K562 (cell line): Measurements from ENCODE around the gene KAT2B. TPM values are rescaled to one million over a fixed set of nuclear protein-coding genes. Genes with fewer than 3 reads are reported as not detected.

Experiments
- CHCHD3 ChIP-seq: fragments of 250-450 bp; sonication (Bioruptor Pico); IDR thresholded peaks from 2 replicates; pipeline ENCODE4 v2.1.2; 2022; ENCODE audit warnings: mild to moderate bottlenecking
- CHD2 ChIP-seq: IDR thresholded peaks from 2 replicates; pipeline ENCODE4 v1.6.1; 2011; ENCODE audit warnings: low read depth, low read length
- CTBP1 ChIP-seq: fragments of 450-650 bp; IDR thresholded peaks from 2 replicates; pipeline ENCODE4 v1.6.1; 2016; ENCODE audit warnings: borderline replicate concordance
- CXXC5 ChIP-seq: fragments of 250-450 bp; sonication (Bioruptor Pico); IDR thresholded peaks from 2 replicates; pipeline ENCODE4 v1.8.0; 2022; ENCODE audit warnings: inconsistent platforms, mild to moderate bottlenecking, moderate library complexity
- DLX4 ChIP-seq: fragments of 250-450 bp; sonication (Bioruptor Pico); IDR thresholded peaks from 2 replicates; pipeline ENCODE4 v1.6.1; 2021; ENCODE audit warnings: mild to moderate bottlenecking
- ELF4 ChIP-seq: fragments of 450-650 bp; formaldehyde crosslinking; IDR thresholded peaks from 2 replicates; pipeline ENCODE4 v1.4.0; 2022; ENCODE audit warnings: missing genetic modification characterization
- GABPA ChIP-seq: fragments of 200-800 bp; sonication (Bioruptor generic); conservative IDR thresholded peaks from 2 replicates; pipeline ENCODE4 v1.6.1; 2016; ENCODE audit warnings: low read depth, missing genetic modification characterization, missing compliant biosample characterization
- HNRNPK ChIP-seq: fragments of 200-400 bp; formaldehyde crosslinking; IDR thresholded peaks from one replicate; pipeline ENCODE4 v1.6.1; 2018; ENCODE audit warnings: mild to moderate bottlenecking, low read depth, low read length; ENCODE audit not compliant: poor library complexity, severe bottlenecking
- KLF6 ChIP-seq: fragments of 250-450 bp; sonication (Bioruptor Pico); IDR thresholded peaks from 2 replicates; pipeline ENCODE4 v1.4.0; 2020; ENCODE audit warnings: mild to moderate bottlenecking, moderate library complexity, borderline replicate concordance
- NR0B1 ChIP-seq: fragments of 450-650 bp; IDR thresholded peaks from one replicate; pipeline ENCODE4 v1.6.1; 2018; ENCODE audit warnings: mild to moderate bottlenecking, moderate library complexity; ENCODE audit not compliant: partially characterized antibody
- PHB2 ChIP-seq: fragments of 450-650 bp; IDR thresholded peaks from 2 replicates; pipeline ENCODE4 v1.6.1; 2017; ENCODE audit warnings: low read depth
- SFPQ ChIP-seq: fragments of 200-400 bp; formaldehyde crosslinking; IDR thresholded peaks from 2 replicates; pipeline ENCODE4 v1.6.1; 2017; ENCODE audit warnings: mild to moderate bottlenecking, low read depth, low read length, moderate library complexity
- SRSF9 ChIP-seq: fragments of 200-400 bp; formaldehyde crosslinking; IDR thresholded peaks from 2 replicates; pipeline ENCODE4 v1.6.1; 2017; ENCODE audit warnings: low read depth, low read length, borderline replicate concordance
- STAT6 ChIP-seq: sonication (generic); formaldehyde crosslinking; IDR thresholded peaks from 2 replicates; pipeline ENCODE4 v1.8.1; 2023; ENCODE audit warnings: mild to moderate bottlenecking, missing genetic modification reagents
- VEZF1 ChIP-seq: fragments of 200-800 bp; sonication (Bioruptor generic); IDR thresholded peaks from 2 replicates; pipeline ENCODE4 v1.6.1; 2017; ENCODE audit warnings: missing genetic modification characterization, missing compliant biosample characterization
- ZNF224 ChIP-seq: sonication (generic); formaldehyde crosslinking; IDR thresholded peaks from 2 replicates; pipeline ENCODE4 v1.8.0; 2022; ENCODE audit warnings: mild to moderate bottlenecking, missing genetic modification reagents
- ZNF23 ChIP-seq: fragments of 250-450 bp; sonication (Bioruptor Pico); IDR thresholded peaks from 2 replicates; pipeline ENCODE4 v1.4.0; 2020; ENCODE audit warnings: mild to moderate bottlenecking
- ZNF253 ChIP-seq: fragments of 250-450 bp; sonication (Bioruptor Pico); conservative IDR thresholded peaks from 2 replicates; pipeline ENCODE4 v1.6.1; 2021; ENCODE audit warnings: mild to moderate bottlenecking
- polyA plus RNA-seq, 8 experiments: library from polyadenylated mRNA; depleted of rRNA in 4 of 8; stranded (reverse) in 5 of 8; unstranded in 3 of 8; fragments of >200 nt; fragmentation: Nextera tagmentation in 2 of 8; fragmentation: Illumina TruSeq in 1 of 8; extraction: Ambion mirVana in 2 of 8; extraction: Trizol in 1 of 8; gene quantifications; 2 replicates each; pipeline versions ENCODE4 v1.2.1 to v1.2.3, GENCODE V29; 2011 to 2014; ENCODE audit warnings: inconsistent platforms in 1 of 8, missing spikeins in 1 of 8
- total RNA-seq, 7 experiments: library from RNA; depleted of rRNA in 6 of 7; stranded (reverse); fragments of >200 nt in 6 of 7; fragmentation: Illumina TruSeq in 2 of 7; extraction: Trizol in 2 of 7; gene quantifications; 2 replicates each; pipeline versions ENCODE4 v1.2.1 to v1.2.3, GENCODE V29; 2011 to 2021; ENCODE audit warnings: low replicate concordance in 1 of 7

The KAT2B gene
- total and polyA plus RNA-seq, 9 of the 15 experiments (the other 6 are each of a cell fraction or from before 2014, with no cell fraction given): 3.3 to 14.9 (median 12.2) TPM

GRCh38 chr3:20185679-20186599 is 145.7 kb downstream of the KAT2B start, which contains the start of gene SGO1 (continued):
- TF ChIP-seq GABPA: peak; percentile 75
- no peak for TF ChIP-seq HNRNPK
- no peak for TF ChIP-seq PHB2
- no peak for TF ChIP-seq ZNF224 (CRISPR knock-in tag)
- TF ChIP-seq ZNF23 (CRISPR knock-in tag): no peak
- TF ChIP-seq SRSF9: no peak
- TF ChIP-seq CHCHD3 (CRISPR knock-in tag): no peak
- peak; percentile 67; the same call in 1 of the 2 replicates for TF ChIP-seq CTBP1
- peak; percentile 20; the same call in 1 of the 2 replicates for TF ChIP-seq KLF6 (CRISPR knock-in tag)
- peak; percentile 50 for TF ChIP-seq VEZF1 (CRISPR knock-in tag)
- TF ChIP-seq STAT6 (CRISPR knock-in tag): peak; percentile 84; the same call in 1 of the 2 replicates
- peak; percentile 4; the same call in 1 of the 2 replicates for TF ChIP-seq ELF4 (CRISPR knock-in tag)
- TF ChIP-seq SFPQ: no peak
- TF ChIP-seq CHD2: peak; percentile 23; the same call in 1 of the 2 replicates
- no peak for TF ChIP-seq DLX4 (CRISPR knock-in tag)
- no peak for TF ChIP-seq NR0B1
- TF ChIP-seq ZNF253: no peak
- peak; percentile 90 for TF ChIP-seq CXXC5 (CRISPR knock-in tag)
